Liver (tissue), 9 donors: ENCODE results near the gene DNAH8. TPM values are rescaled to one million over a fixed set of nuclear protein-coding genes. Genes with fewer than 3 reads are reported as not detected.

ENCODE experiments used
- DNase-seq: peaks from one replicate; pipeline ENCODE4 v3.0.0-alpha.2; 2017; ENCODE audit warnings: low spot score
- H3K27ac ChIP-seq, 2 donors: one replicate each; pipeline ENCODE4 v1.7.0; 2013; ENCODE audit warnings: inconsistent platforms in 2 of 2, low read length in 2 of 2, control low read depth in 1 of 2, low read depth in 1 of 2, mild to moderate bottlenecking in 1 of 2
- H3K27me3 ChIP-seq, 4 donors: one replicate each; pipeline versions ENCODE4 v1.6.1 to v1.7.0; 2013; ENCODE audit warnings: low read length in 3 of 4, inconsistent platforms in 1 of 4, mild to moderate bottlenecking in 1 of 4, moderate library complexity in 1 of 4; ENCODE audit not compliant: control insufficient read depth in 4 of 4, insufficient read depth in 4 of 4
- H3K36me3 ChIP-seq, 4 donors: one replicate each; pipeline versions ENCODE4 v1.6.1 to v1.7.0; 2013; ENCODE audit warnings: low read length in 3 of 4, mild to moderate bottlenecking in 3 of 4, low read depth in 1 of 4, moderate library complexity in 1 of 4; ENCODE audit not compliant: control insufficient read depth in 4 of 4, insufficient read depth in 3 of 4
- H3K4me1 ChIP-seq, 4 donors: one replicate each; pipeline versions ENCODE4 v1.6.1 to v1.7.0; 2013; ENCODE audit warnings: low read length in 3 of 4, mild to moderate bottlenecking in 3 of 4, moderate library complexity in 1 of 4; ENCODE audit not compliant: control insufficient read depth in 4 of 4, insufficient read depth in 4 of 4
- H3K4me3 ChIP-seq, 3 donors: one replicate each; pipeline versions ENCODE4 v1.6.1 to v1.7.0; 2013; ENCODE audit warnings: low read length in 3 of 3, control low read depth in 1 of 3, low read depth in 1 of 3, mild to moderate bottlenecking in 1 of 3
- H3K9ac ChIP-seq, 2 donors: one replicate each; pipeline ENCODE4 v1.7.0; 2013; ENCODE audit warnings: low read length in 2 of 2, mild to moderate bottlenecking in 2 of 2, moderate library complexity in 2 of 2, control low read depth in 1 of 2, low read depth in 1 of 2
- H3K9me3 ChIP-seq, 4 donors: one replicate each; pipeline versions ENCODE4 v1.6.1 to v1.7.0; 2013; ENCODE audit warnings: low read length in 3 of 4; ENCODE audit not compliant: control insufficient read depth in 4 of 4
- ATF3 ChIP-seq: IDR thresholded peaks from 2 replicates; pipeline ENCODE4 v1.6.1; 2016; ENCODE audit warnings: antibody characterized with exemption
- CTCF ChIP-seq: fragments of 150-350 bp; IDR thresholded peaks from 2 replicates; pipeline ENCODE4 v1.5.1; 2017; ENCODE audit warnings: improper control_type of control experiment, low read depth, low read length; ENCODE audit not compliant: missing input control
- EGR1 ChIP-seq, 2 donors: IDR thresholded peaks; 2 replicates each; pipeline ENCODE4 v1.6.1; 2016 to 2018; ENCODE audit warnings: antibody characterized with exemption in 2 of 2, low read depth in 2 of 2
- FOXA1 ChIP-seq: IDR thresholded peaks from 2 replicates; pipeline ENCODE4 v1.6.1; 2016; ENCODE audit warnings: antibody characterized with exemption
- FOXA2 ChIP-seq: IDR thresholded peaks from 2 replicates; pipeline ENCODE4 v1.6.1; 2016; ENCODE audit warnings: antibody characterized with exemption
- GABPA ChIP-seq, 2 donors: IDR thresholded peaks in 1 of 2; conservative IDR thresholded peaks in 1 of 2; 2 replicates each; pipeline ENCODE4 v1.6.1; 2016; ENCODE audit warnings: antibody characterized with exemption in 2 of 2, mild to moderate bottlenecking in 1 of 2, moderate library complexity in 1 of 2
- HNF4A ChIP-seq, 2 donors: conservative IDR thresholded peaks; 2 replicates each; pipeline ENCODE4 v1.6.1; 2016; ENCODE audit warnings: antibody characterized with exemption in 2 of 2, mild to moderate bottlenecking in 2 of 2
- HNF4G ChIP-seq: IDR thresholded peaks from 2 replicates; pipeline ENCODE4 v1.6.1; 2016; ENCODE audit warnings: antibody characterized with exemption
- JUND ChIP-seq, 2 donors: IDR thresholded peaks; 2 replicates each; pipeline ENCODE4 v1.6.1; 2016; ENCODE audit warnings: antibody characterized with exemption in 2 of 2
- MAX ChIP-seq: IDR thresholded peaks from 2 replicates; pipeline ENCODE4 v1.6.1; 2016; ENCODE audit warnings: antibody characterized with exemption
- NR2F2 ChIP-seq: IDR thresholded peaks from 2 replicates; pipeline ENCODE4 v1.6.1; 2016; ENCODE audit warnings: antibody characterized with exemption
- RAD21 ChIP-seq, 2 donors: IDR thresholded peaks; 2 replicates each; pipeline ENCODE4 v1.6.1; 2016; ENCODE audit warnings: antibody characterized with exemption in 2 of 2, mild to moderate bottlenecking in 2 of 2
- REST ChIP-seq: IDR thresholded peaks from 2 replicates; pipeline ENCODE4 v1.6.1; 2016; ENCODE audit warnings: antibody characterized with exemption, mild to moderate bottlenecking
- RXRA ChIP-seq, 2 donors: IDR thresholded peaks; 2 replicates each; pipeline ENCODE4 v1.6.1; 2017 to 2018; ENCODE audit warnings: antibody characterized with exemption in 2 of 2, mild to moderate bottlenecking in 1 of 2
- SP1 ChIP-seq: IDR thresholded peaks from 2 replicates; pipeline ENCODE4 v1.6.1; 2018; ENCODE audit warnings: antibody characterized with exemption, mild to moderate bottlenecking
- TAF1 ChIP-seq: conservative IDR thresholded peaks from 2 replicates; pipeline ENCODE4 v1.6.1; 2016; ENCODE audit warnings: antibody characterized with exemption, mild to moderate bottlenecking
- YY1 ChIP-seq: IDR thresholded peaks from 2 replicates; pipeline ENCODE4 v1.6.1; 2016; ENCODE audit warnings: antibody characterized with exemption, mild to moderate bottlenecking
- ZBTB33 ChIP-seq: IDR thresholded peaks from 2 replicates; pipeline ENCODE4 v1.6.1; 2016; ENCODE audit warnings: antibody characterized with exemption
- polyA plus RNA-seq, 2 donors: library from polyadenylated mRNA; stranded (reverse) in 1 of 2; unstranded in 1 of 2; fragments of 200-250 nt in 1 of 2; fragments of >200 nt in 1 of 2; fragmentation: Nextera tagmentation in 1 of 2; extraction: Ambion mirVana in 1 of 2; gene quantifications; one replicate each; pipeline versions ENCODE4 v1.2.1 to v1.2.3, GENCODE V29; 2013 to 2015
- total RNA-seq, 2 donors: library from RNA; depleted of rRNA; stranded (reverse); fragments of >200 nt; gene quantifications; one replicate each; pipeline ENCODE4 v1.2.3, GENCODE V29; 2014
- donor health status: healthy.
- donor health status: healthy.
- donor health status: healthy.
- donor health status: healthy.
- donor health status: healthy.

The DNAH8 gene
- total and polyA plus RNA-seq, 4 donors, result under 0.01 to 0.05 TPM; not detected in 2

GRCh38 chr6:38907264-38907663, 192.2 kb downstream of the DNAH8 start:
- Histone ChIP-seq H3K27me3 (no peaks in the 10 kb centered on the region), H3K9me3 (no peaks in the 10 kb centered on the region)
- DNase-seq, result no peak

More at GRCh38 chr6:38907264-38907663, 192.2 kb downstream of the DNAH8 start:
- H3K4me1 ChIP-seq, result peaks cover 0 to 9% (median 3%) of the 10 kb centered on the region in 4 donors
- no peak for TF ChIP-seq GABPA (IDR thresholded peaks at IDR 0.05 in 1 of 2, conservative IDR thresholded peaks at IDR 0.05 in 1 of 2)
- TF ChIP-seq TAF1, result no peak
- no peak for TF ChIP-seq RXRA (IDR thresholded peaks at IDR 0.05)
- TF ChIP-seq ZBTB33, result no peak
- no peak for TF ChIP-seq ATF3
- TF ChIP-seq HNF4A (conservative IDR thresholded peaks at IDR 0.05), result no peak
- no peak for TF ChIP-seq EGR1 (IDR thresholded peaks at IDR 0.05; ENCODE audit: low read depth in 2 of 2)
- no peak for TF ChIP-seq SP1
- TF ChIP-seq NR2F2, result no peak
- TF ChIP-seq JUND (IDR thresholded peaks at IDR 0.05), result no peak
- no peak for TF ChIP-seq CTCF
- TF ChIP-seq MAX, result no peak
- TF ChIP-seq YY1, result no peak
- no peak for TF ChIP-seq HNF4G
- TF ChIP-seq RAD21 (IDR thresholded peaks at IDR 0.05), result no peak
- no peak for TF ChIP-seq FOXA2
- no peak for TF ChIP-seq FOXA1
- no peak for TF ChIP-seq REST
- no peak overlapping the region for H3K4me3 ChIP-seq
- no peak overlapping the region for H3K27ac ChIP-seq
- no peaks in the 10 kb centered on the region for H3K36me3 ChIP-seq
- H3K9ac ChIP-seq, result no peak overlapping the region
